MCF 10A (cell line): ENCODE data around the gene HMGCS1. TPM values are rescaled to one million over a fixed set of nuclear protein-coding genes. Genes with fewer than 3 reads are reported as not detected.
A peak's percentile ranks its signal among the peaks of the same experiment; 100 is the strongest.

Source experiments
- BruUV-seq: library from RNA; stranded (reverse); fragments of 400-500 nt; replicated peaks from 2 replicates; lab custom pipeline; 2021; lab: Mats Ljungman, UMichigan
- CTCF ChIA-PET: fragments of 300-600 bp; sonication (Branson Sonifier 250); formaldehyde crosslinking; extraction: SDS; loops from one replicate; lab custom pipeline; 2021; ENCODE audit warnings: antibody characterized with exemption, inconsistent platforms; lab: Yijun Ruan, JAX
- POLR2A ChIA-PET: fragments of 300-600, 350-650 bp; sonication (Branson Sonifier 250); formaldehyde crosslinking; extraction: SDS; loops from one replicate; lab custom pipeline; 2020; ENCODE audit warnings: antibody characterized with exemption, inconsistent platforms; lab: Yijun Ruan, JAX
- DNase-seq: peaks from one replicate; pipeline ENCODE4 v3.0.0-alpha.2; 2018; ENCODE audit not compliant: unreplicated experiment
- H3K27ac Mint-ChIP-seq: one replicate; pipeline ENCODE4 v1.8.0; 2022; ENCODE audit warnings: mild to moderate bottlenecking, low read depth, mixed read lengths; ENCODE audit not compliant: unreplicated experiment
- H3K27me3 Mint-ChIP-seq: one replicate; pipeline ENCODE4 v1.8.0; 2022; ENCODE audit warnings: mixed read lengths; ENCODE audit not compliant: insufficient read depth, unreplicated experiment
- H3K36me3 Mint-ChIP-seq: one replicate; pipeline ENCODE4 v1.8.0; 2022; ENCODE audit warnings: mild to moderate bottlenecking, moderate library complexity, mixed read lengths; ENCODE audit not compliant: insufficient read depth, unreplicated experiment
- H3K4me1 Mint-ChIP-seq: one replicate; pipeline ENCODE4 v1.8.0; 2022; ENCODE audit warnings: mixed read lengths; ENCODE audit not compliant: insufficient read depth, unreplicated experiment
- H3K4me3 Mint-ChIP-seq: one replicate; pipeline ENCODE4 v1.8.0; 2022; ENCODE audit warnings: mild to moderate bottlenecking, moderate library complexity, mixed read lengths; ENCODE audit not compliant: unreplicated experiment
- H3K9me3 Mint-ChIP-seq: one replicate; pipeline ENCODE4 v1.8.0; 2022; ENCODE audit warnings: mixed read lengths; ENCODE audit not compliant: unreplicated experiment
- CTCF ChIP-seq: fragments of 200-600 bp; IDR thresholded peaks from one replicate; pipeline ENCODE4 v1.8.0; 2022; ENCODE audit warnings: antibody characterized with exemption, mild to moderate bottlenecking; ENCODE audit not compliant: unreplicated experiment
- intact Hi-C: fragments of 100-400 bp; cut with micrococcal nuclease; formaldehyde crosslinking; loops from 2 replicates; pipeline ENCODE4 v1.14.1; 2022
- total RNA-seq: library from RNA; stranded (reverse); gene quantifications from 2 replicates; pipeline ENCODE4 v1.2.3, GENCODE V29; 2022

HMGCS1 gene
- total RNA-seq, 1 experiment from 2014 or later, result 36.2 TPM

- DNase-seq, result no peak
- Mint-ChIP-seq H3K36me3 (peaks cover 46% of the 10 kb centered on the region), H3K4me3 (no peak overlapping the region), H3K27ac (no peak overlapping the region), H3K9me3 (no peaks in the 10 kb centered on the region), H3K4me1 (peaks cover 45% of the 10 kb centered on the region), H3K27me3 (no peaks in the 10 kb centered on the region)
- POLR2A ChIA-PET, result interaction anchor here (1.0 to 2.5 kb wide), 3 partner anchors 82 to 180 kb away, joined by 4 to 7 read pairs (median 6); partner anchors contain the start of gene TMEM267
- BruUV-seq, result no TSS peak
- CTCF ChIA-PET, result interaction anchor here (0.6 to 5.3 kb wide), 12 partner anchors 8 to 209 kb away, joined by 3 to 48 read pairs (median 4); no protein-coding TSS in a partner anchor
- no peak for TF ChIP-seq CTCF
- intact Hi-C loops, result no loop called here
Observed at GRCh38 chr5:43304525-43304924, 8.7 kb downstream of the HMGCS1 start.

- ChIA-PET POLR2A (interaction anchor here (1.0 to 2.5 kb wide), 3 partner anchors 9 to 86 kb away, joined by 3 to 6 read pairs (median 5); no protein-coding TSS in a partner anchor), CTCF (interaction anchor here (0.6 to 5.3 kb wide), 7 partner anchors 9 to 197 kb away, joined by 3 to 48 read pairs (median 4); partner anchors contain the start of gene TMEM267)
- Mint-ChIP-seq H3K27ac (no peak overlapping the region), H3K36me3 (peaks cover 50% of the 10 kb centered on the region), H3K9me3 (no peaks in the 10 kb centered on the region), H3K4me3 (no peak overlapping the region), H3K27me3 (no peaks in the 10 kb centered on the region), H3K4me1 (peaks cover 32% of the 10 kb centered on the region)
- no peak for TF ChIP-seq CTCF
- no peak for DNase-seq
- intact Hi-C loops, result no loop called here
- no TSS peak for BruUV-seq
Observed at GRCh38 chr5:43303242-43303641, 10.0 kb downstream of the HMGCS1 start.

- no peak for TF ChIP-seq CTCF
- POLR2A ChIA-PET, result interaction anchor here (1.3 to 2.5 kb wide), 3 partner anchors 10 to 87 kb away, joined by 3 to 6 read pairs (median 5); no protein-coding TSS in a partner anchor
- Mint-ChIP-seq H3K4me1 (peaks cover 25% of the 10 kb centered on the region), H3K9me3 (no peaks in the 10 kb centered on the region), H3K27me3 (no peaks in the 10 kb centered on the region), H3K36me3 (peaks cover 52% of the 10 kb centered on the region), H3K4me3 (no peak overlapping the region), H3K27ac (peak overlapping the region; percentile 19)
- DNase-seq, result no peak
- CTCF ChIA-PET, result interaction anchor here (1.8 to 5.3 kb wide), 2 partner anchors 10 to 87 kb away, joined by 5 to 48 read pairs; no protein-coding TSS in a partner anchor
- intact Hi-C loops, result no loop called here
- BruUV-seq, result no TSS peak
Observed at GRCh38 chr5:43302481-43302880, 10.7 kb downstream of the HMGCS1 start.

- peaks cover 24% of the 10 kb centered on the region for H3K4me1 Mint-ChIP-seq
- BruUV-seq, result no TSS peak
- TF ChIP-seq CTCF, result no peak
- peak overlapping the region; percentile 19 for H3K27ac Mint-ChIP-seq
- CTCF ChIA-PET, result interaction anchor here (1.5 kb wide), 1 partner anchor 88 kb away, joined by 6 read pairs; no protein-coding TSS in a partner anchor
- no peak overlapping the region for H3K4me3 Mint-ChIP-seq
- no peak for DNase-seq
- POLR2A ChIA-PET, result interaction anchor here (1.4 to 1.6 kb wide), 2 partner anchors 12 to 61 kb away, joined by 3 read pairs; no protein-coding TSS in a partner anchor
- no peaks in the 10 kb centered on the region for H3K9me3 Mint-ChIP-seq
- no peaks in the 10 kb centered on the region for H3K27me3 Mint-ChIP-seq
- intact Hi-C loops, result no loop called here
- peaks cover 54% of the 10 kb centered on the region for H3K36me3 Mint-ChIP-seq
Observed at GRCh38 chr5:43301653-43302091, 11.5 kb downstream of the HMGCS1 start.
